Ishikawa (cell line): Measurements from ENCODE around the gene TMEM92.

Experiments
- CEBPB ChIP-seq: IDR thresholded peaks from 2 replicates; pipeline ENCODE4 v1.6.1; 2012
- CREB1 ChIP-seq: IDR thresholded peaks from 2 replicates; pipeline ENCODE4 v1.6.1; 2012; ENCODE audit warnings: low read depth
- EGR1 ChIP-seq: IDR thresholded peaks from 2 replicates; pipeline ENCODE4 v1.6.1; 2012
- EP300 ChIP-seq: IDR thresholded peaks from 2 replicates; pipeline ENCODE4 v1.6.1; 2012; ENCODE audit warnings: borderline replicate concordance
- FOXM1 ChIP-seq: IDR thresholded peaks from 2 replicates; pipeline ENCODE4 v1.6.1; 2012; ENCODE audit warnings: low read depth, borderline replicate concordance
- MAX ChIP-seq: IDR thresholded peaks from 2 replicates; pipeline ENCODE4 v1.6.1; 2012
- NFIC ChIP-seq: IDR thresholded peaks from 2 replicates; pipeline ENCODE4 v1.6.1; 2012
- RAD21 ChIP-seq: IDR thresholded peaks from 2 replicates; pipeline ENCODE4 v1.6.1; 2012; ENCODE audit warnings: low read depth
- REST ChIP-seq: IDR thresholded peaks from 2 replicates; pipeline ENCODE4 v1.6.1; 2012; ENCODE audit warnings: low read depth, mild to moderate bottlenecking
- TAF1 ChIP-seq: IDR thresholded peaks from 2 replicates; pipeline ENCODE4 v1.6.1; 2012; ENCODE audit warnings: low read depth, mild to moderate bottlenecking
- TCF12 ChIP-seq: IDR thresholded peaks from 2 replicates; pipeline ENCODE4 v1.6.1; 2012; ENCODE audit warnings: low read depth
- TEAD4 ChIP-seq: IDR thresholded peaks from 2 replicates; pipeline ENCODE4 v1.6.1; 2012
- YY1 ChIP-seq: IDR thresholded peaks from 2 replicates; pipeline ENCODE4 v1.6.1; 2012; ENCODE audit warnings: low read depth
- ZBTB7A ChIP-seq: IDR thresholded peaks from 2 replicates; pipeline ENCODE4 v1.6.1; 2012; ENCODE audit warnings: low read depth
- TF ChIP-seq, protein P1 (sequence below): IDR thresholded peaks from 2 replicates; pipeline ENCODE4 v1.6.1; 2012

The TMEM92 gene

DNA sequence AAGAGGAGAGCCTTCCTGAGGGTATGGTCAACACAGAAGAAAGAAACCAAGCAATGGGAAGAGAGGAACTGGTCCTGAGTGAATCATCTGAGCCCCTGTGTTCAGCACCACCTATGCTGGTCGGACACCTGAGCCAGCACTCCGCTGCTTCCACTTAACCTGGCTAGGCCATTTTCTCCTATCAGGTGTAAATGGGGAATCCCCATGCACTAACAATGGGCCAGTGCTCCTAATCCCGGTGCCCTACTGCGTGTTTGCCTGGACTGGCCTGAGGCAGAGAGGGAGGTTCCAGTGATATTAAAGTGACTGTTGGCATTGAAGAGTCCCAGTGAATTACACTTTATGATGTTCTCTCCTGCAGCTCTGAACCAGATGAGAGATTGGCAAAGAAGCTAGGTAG lies 37.2 kb downstream of the TMEM92 start:
- TF ChIP-seq TAF1 (no peak), RAD21 (no peak), NFIC (no peak), MAX (no peak), REST (no peak), ZBTB7A (no peak), EP300 (no peak)

- TF ChIP-seq MAX = no peak
- no peak for TF ChIP-seq FOXM1
- no peak for TF ChIP-seq RAD21
- no peak for TF ChIP-seq ZBTB7A
- no peak for TF ChIP-seq NFIC
- TF ChIP-seq, protein P1, sequence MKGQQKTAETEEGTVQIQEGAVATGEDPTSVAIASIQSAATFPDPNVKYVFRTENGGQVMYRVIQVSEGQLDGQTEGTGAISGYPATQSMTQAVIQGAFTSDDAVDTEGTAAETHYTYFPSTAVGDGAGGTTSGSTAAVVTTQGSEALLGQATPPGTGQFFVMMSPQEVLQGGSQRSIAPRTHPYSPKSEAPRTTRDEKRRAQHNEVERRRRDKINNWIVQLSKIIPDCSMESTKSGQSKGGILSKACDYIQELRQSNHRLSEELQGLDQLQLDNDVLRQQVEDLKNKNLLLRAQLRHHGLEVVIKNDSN = no peak
Observed at GRCh38 chr17:50312308-50312707, 38.0 kb downstream of the TMEM92 start.

DNA sequence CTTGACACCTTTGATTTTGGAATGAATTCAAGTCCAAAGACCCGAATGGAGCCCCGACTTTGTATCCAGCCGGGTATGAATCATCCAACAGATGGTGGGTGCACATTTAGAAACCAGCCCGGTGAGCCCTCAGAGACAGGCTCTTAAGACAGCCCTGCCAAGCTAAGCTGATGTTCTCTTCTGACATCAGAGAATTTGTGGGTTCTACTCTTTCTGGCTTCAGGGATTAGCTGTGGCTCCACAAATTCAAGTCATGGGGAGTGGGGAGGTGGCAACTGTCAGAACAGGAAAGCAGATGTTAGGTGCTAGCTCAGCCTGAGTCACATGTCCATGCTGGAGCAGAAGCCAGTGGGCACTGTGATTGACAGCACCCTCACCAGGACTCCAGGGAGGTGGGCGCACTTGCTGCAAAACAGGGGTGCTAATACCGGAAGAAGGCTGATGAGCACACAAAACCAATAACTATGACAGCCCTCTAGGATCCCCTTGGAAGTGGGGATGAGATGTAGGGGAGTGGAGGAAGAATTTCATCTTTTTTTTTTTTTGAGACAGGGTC lies 40.3 kb downstream of the TMEM92 start:
- TF ChIP-seq EGR1 (no peak), YY1 (no peak), TAF1 (no peak), RAD21 (no peak), TEAD4 (no peak), ZBTB7A (no peak), NFIC (no peak), MAX (no peak), CEBPB (no peak), REST (no peak), CREB1 (no peak), EP300 (no peak), FOXM1 (no peak), TCF12 (no peak)
- TF ChIP-seq, protein P1 = no peak

- no peak for TF ChIP-seq NFIC
Observed at GRCh38 chr17:50316016-50316587, 41.8 kb downstream of the TMEM92 start.

DNA sequence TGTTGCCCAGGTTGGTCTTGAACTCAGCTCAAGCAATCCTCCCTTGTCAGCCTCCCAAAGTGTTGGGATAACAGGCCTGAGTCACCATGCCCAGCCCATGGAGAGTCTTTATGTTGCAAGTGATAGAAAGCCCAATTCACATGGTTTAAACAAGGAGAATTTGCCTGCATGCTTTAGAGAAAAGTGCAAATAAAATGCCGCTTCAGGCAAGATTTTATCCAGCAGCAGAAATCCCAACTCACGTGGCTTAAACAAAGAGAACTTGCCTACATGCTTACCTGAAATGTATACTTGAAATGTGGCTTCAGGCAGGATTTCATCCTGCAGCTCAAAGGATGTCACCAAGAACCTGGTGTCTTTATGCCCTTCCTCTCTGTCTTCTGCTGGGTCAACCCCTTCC lies 42.9 kb downstream of the TMEM92 start:
- TF ChIP-seq TAF1 (no peak), TEAD4 (no peak), REST (no peak), CREB1 (no peak), ZBTB7A (no peak), EGR1 (no peak), MAX (no peak), CEBPB (no peak), FOXM1 (no peak), TCF12 (no peak), NFIC (no peak), RAD21 (no peak), YY1 (no peak), EP300 (no peak)
- TF ChIP-seq, protein P1 = no peak
